PFSK-1 (cell line): ENCODE data around the gene ERAP2.

ENCODE experiments used
- FOXP2 ChIP-seq: optimal IDR thresholded peaks from 2 replicates; pipeline ENCODE3; 2011; ENCODE audit warnings: borderline replicate concordance, control low read depth, inconsistent platforms; ENCODE audit not compliant: insufficient read depth; ENCODE audit errors: extremely low read length, extremely low read depth
- POLR2AphosphoS5 ChIP-seq: IDR thresholded peaks from 2 replicates; pipeline ENCODE4 v1.6.1; 2012; ENCODE audit warnings: low read depth, mild to moderate bottlenecking, control low read depth, low read length, moderate library complexity
- SIN3A ChIP-seq: IDR thresholded peaks from 2 replicates; pipeline ENCODE4 v1.6.1; 2012; ENCODE audit warnings: mild to moderate bottlenecking, low read length, moderate library complexity, borderline replicate concordance; ENCODE audit not compliant: insufficient read depth
- TAF1 ChIP-seq: IDR thresholded peaks from 2 replicates; pipeline ENCODE4 v1.6.1; 2012; ENCODE audit warnings: low read length, control low read depth, borderline replicate concordance; ENCODE audit not compliant: insufficient read depth
- TF ChIP-seq, protein P1 (sequence below), 2 experiments: IDR thresholded peaks; 2 replicates each; pipeline versions ENCODE4 v1.6.1 to v1.8.0; 2011 to 2012; ENCODE audit warnings: low read depth in 2 of 2, low read length in 2 of 2, control low read depth in 1 of 2, inconsistent platforms in 1 of 2, mild to moderate bottlenecking in 1 of 2, moderate library complexity in 1 of 2; ENCODE audit not compliant: insufficient read depth in 1 of 2

ERAP2 gene

GRCh38 chr5:96869372-96869641 lies 7.0 kb upstream of the ERAP2 start:
- TF ChIP-seq TAF1 (no peak), SIN3A (no peak), FOXP2 (no peak), POLR2AphosphoS5 (no peak)
- TF ChIP-seq, protein P1, sequence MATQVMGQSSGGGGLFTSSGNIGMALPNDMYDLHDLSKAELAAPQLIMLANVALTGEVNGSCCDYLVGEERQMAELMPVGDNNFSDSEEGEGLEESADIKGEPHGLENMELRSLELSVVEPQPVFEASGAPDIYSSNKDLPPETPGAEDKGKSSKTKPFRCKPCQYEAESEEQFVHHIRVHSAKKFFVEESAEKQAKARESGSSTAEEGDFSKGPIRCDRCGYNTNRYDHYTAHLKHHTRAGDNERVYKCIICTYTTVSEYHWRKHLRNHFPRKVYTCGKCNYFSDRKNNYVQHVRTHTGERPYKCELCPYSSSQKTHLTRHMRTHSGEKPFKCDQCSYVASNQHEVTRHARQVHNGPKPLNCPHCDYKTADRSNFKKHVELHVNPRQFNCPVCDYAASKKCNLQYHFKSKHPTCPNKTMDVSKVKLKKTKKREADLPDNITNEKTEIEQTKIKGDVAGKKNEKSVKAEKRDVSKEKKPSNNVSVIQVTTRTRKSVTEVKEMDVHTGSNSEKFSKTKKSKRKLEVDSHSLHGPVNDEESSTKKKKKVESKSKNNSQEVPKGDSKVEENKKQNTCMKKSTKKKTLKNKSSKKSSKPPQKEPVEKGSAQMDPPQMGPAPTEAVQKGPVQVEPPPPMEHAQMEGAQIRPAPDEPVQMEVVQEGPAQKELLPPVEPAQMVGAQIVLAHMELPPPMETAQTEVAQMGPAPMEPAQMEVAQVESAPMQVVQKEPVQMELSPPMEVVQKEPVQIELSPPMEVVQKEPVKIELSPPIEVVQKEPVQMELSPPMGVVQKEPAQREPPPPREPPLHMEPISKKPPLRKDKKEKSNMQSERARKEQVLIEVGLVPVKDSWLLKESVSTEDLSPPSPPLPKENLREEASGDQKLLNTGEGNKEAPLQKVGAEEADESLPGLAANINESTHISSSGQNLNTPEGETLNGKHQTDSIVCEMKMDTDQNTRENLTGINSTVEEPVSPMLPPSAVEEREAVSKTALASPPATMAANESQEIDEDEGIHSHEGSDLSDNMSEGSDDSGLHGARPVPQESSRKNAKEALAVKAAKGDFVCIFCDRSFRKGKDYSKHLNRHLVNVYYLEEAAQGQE (IDR thresholded peaks at IDR 0.05; ENCODE audit: insufficient read depth in 1 of 2, low read depth in 2 of 2, low read length in 2 of 2) = no peak

DNA sequence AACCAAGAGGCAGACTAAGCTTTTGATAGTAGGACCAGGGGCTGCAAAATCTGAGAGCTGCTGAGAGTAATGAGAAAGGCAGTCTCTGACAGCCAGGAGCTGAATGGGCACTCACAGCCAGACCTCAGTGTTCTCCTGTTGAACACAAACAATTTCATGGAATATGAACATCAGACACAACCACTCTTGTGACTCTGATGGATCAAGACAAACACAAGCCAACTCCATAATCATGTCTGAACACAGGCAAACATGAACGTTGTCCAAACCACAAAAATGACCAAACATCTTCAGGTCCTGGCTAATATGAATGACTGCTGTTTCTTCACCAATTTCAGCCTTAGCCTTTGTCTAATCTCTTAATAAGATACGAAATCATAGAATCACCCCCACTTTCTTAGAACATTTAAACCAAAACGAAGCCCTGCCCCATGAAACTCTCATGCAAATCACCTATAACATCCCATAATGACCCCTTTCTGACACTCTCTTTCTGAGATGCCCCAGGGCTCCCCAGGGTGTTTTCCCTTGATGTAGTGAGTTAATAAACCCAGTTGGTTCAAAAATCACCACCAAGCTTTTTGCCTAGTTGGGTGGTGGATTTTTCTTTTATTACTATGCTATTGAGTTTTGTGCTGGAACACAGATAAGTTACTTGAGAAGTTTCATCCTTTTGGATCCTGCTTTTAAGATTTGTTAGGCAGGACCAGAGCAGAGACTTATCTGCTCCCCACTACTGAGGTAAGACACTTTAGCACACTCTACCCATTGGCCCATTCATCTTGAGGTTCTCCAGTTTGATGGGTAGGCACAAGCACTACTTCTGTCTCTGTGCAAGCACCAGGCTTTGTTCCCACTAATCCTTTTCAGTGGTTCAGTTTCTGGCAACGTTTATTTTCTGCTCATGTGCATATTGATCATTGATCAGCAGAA lies 5.9 kb upstream of the ERAP2 start:
- TF ChIP-seq POLR2AphosphoS5 (no peak), SIN3A (no peak), FOXP2 (no peak), TAF1 (no peak)
- TF ChIP-seq, protein P1 (IDR thresholded peaks at IDR 0.05; ENCODE audit: insufficient read depth in 1 of 2, low read depth in 2 of 2, low read length in 2 of 2) = no peak

GRCh38 chr5:96871027-96871399 lies 5.3 kb upstream of the ERAP2 start:
- TF ChIP-seq, protein P1 (IDR thresholded peaks at IDR 0.05; ENCODE audit: insufficient read depth in 1 of 2, low read depth in 2 of 2, low read length in 2 of 2) = no peak
- no peak for TF ChIP-seq FOXP2
- TF ChIP-seq TAF1 = no peak
- TF ChIP-seq SIN3A = no peak

- no peak for TF ChIP-seq SIN3A
- TF ChIP-seq TAF1 = no peak
- TF ChIP-seq POLR2AphosphoS5 = no peak
- TF ChIP-seq FOXP2 = no peak
- TF ChIP-seq, protein P1 (IDR thresholded peaks at IDR 0.05; ENCODE audit: insufficient read depth in 1 of 2, low read depth in 2 of 2, low read length in 2 of 2) = no peak
These were observed 4.6 kb upstream of the ERAP2 start for GRCh38 chr5:96871686-96872085.
